Naive thymus-derived CD4-positive, alpha-beta T cell (primary cell): ENCODE results near the gene FBXO34. TPM values are rescaled to one million over a fixed set of nuclear protein-coding genes. Genes with fewer than 3 reads are reported as not detected.
"Not testable (repeated sequence)": the region's sequence is repeated elsewhere in the genome, so short reads cannot be mapped to it uniquely, and the experiment has no call there.

Source experiments
- ATAC-seq: fragments of 150-1000 bp; cut with Tn5 transposase; 2 replicates; pipeline ENCODE4 v1.10.0; 2021; ENCODE audit warnings: mild to moderate bottlenecking, moderate library complexity
- CTCF ChIA-PET: fragments of 350-600 bp; sonication (Branson Sonifier 250); formaldehyde crosslinking; loops from one replicate; lab custom pipeline; 2021; ENCODE audit warnings: antibody characterized with exemption; lab: Charles Lee
- POLR2A ChIA-PET: fragments of 350-600 bp; sonication (Branson Sonifier 250); formaldehyde crosslinking; loops from one replicate; lab custom pipeline; 2021; ENCODE audit warnings: antibody characterized with exemption, inconsistent platforms; lab: Charles Lee
- DNase-seq, 9 donors: peaks; one replicate each; pipeline versions ENCODE4 v3.0.0 to v3.0.0-alpha.2; 2020 to 2022; ENCODE audit warnings: mixed read lengths in 1 of 9
- H3K27ac ChIP-seq: one replicate; pipeline ENCODE4 v1.7.0; 2013; ENCODE audit warnings: mild to moderate bottlenecking, low read depth, low read length, moderate library complexity
- H3K27me3 ChIP-seq, 2 donors: one replicate each; pipeline ENCODE4 v1.7.0; 2013; ENCODE audit warnings: low read length in 2 of 2, mild to moderate bottlenecking in 2 of 2, moderate library complexity in 2 of 2; ENCODE audit not compliant: control insufficient read depth in 2 of 2, insufficient read depth in 2 of 2
- H3K36me3 ChIP-seq, 3 experiments: 1 replicate in 2 of 3; 2 replicates in 1 of 3; pipeline ENCODE4 v1.7.0; 2013; ENCODE audit warnings: low read length in 3 of 3, mild to moderate bottlenecking in 3 of 3, moderate library complexity in 1 of 3; ENCODE audit not compliant: insufficient read depth in 3 of 3, control insufficient read depth in 2 of 3
- H3K4me1 ChIP-seq, 2 donors: one replicate each; pipeline ENCODE4 v1.7.0; 2013; ENCODE audit warnings: low read length in 2 of 2, mild to moderate bottlenecking in 2 of 2, moderate library complexity in 1 of 2; ENCODE audit not compliant: control insufficient read depth in 2 of 2, insufficient read depth in 2 of 2
- H3K4me3 ChIP-seq: 2 replicates; pipeline ENCODE4 v1.7.0; 2013; ENCODE audit warnings: mild to moderate bottlenecking, low read length
- H3K9me3 ChIP-seq, 3 experiments: 1 replicate in 2 of 3; 2 replicates in 1 of 3; pipeline ENCODE4 v1.7.0; 2013; ENCODE audit warnings: low read length in 3 of 3; ENCODE audit not compliant: control insufficient read depth in 2 of 3
- H3K27ac Mint-ChIP-seq, 9 donors: one replicate each; pipeline ENCODE4 v1.8.0; 2020 to 2022; ENCODE audit warnings: mixed read lengths in 9 of 9, mild to moderate bottlenecking in 8 of 9, moderate library complexity in 5 of 9, inconsistent platforms in 2 of 9
- H3K27me3 Mint-ChIP-seq, 5 donors: one replicate each; pipeline ENCODE4 v1.8.0; 2021 to 2022; ENCODE audit warnings: mixed read lengths in 5 of 5, mild to moderate bottlenecking in 1 of 5
- H3K36me3 Mint-ChIP-seq, 5 donors: one replicate each; pipeline ENCODE4 v1.8.0; 2020 to 2022; ENCODE audit warnings: mixed read lengths in 5 of 5, mild to moderate bottlenecking in 3 of 5, inconsistent platforms in 1 of 5
- H3K4me1 Mint-ChIP-seq, 7 donors: one replicate each; pipeline ENCODE4 v1.8.0; 2020 to 2022; ENCODE audit warnings: mixed read lengths in 7 of 7, mild to moderate bottlenecking in 3 of 7, inconsistent platforms in 1 of 7
- H3K4me3 Mint-ChIP-seq, 10 donors: one replicate each; pipeline ENCODE4 v1.8.0; 2020 to 2022; ENCODE audit warnings: mild to moderate bottlenecking in 10 of 10, mixed read lengths in 10 of 10, moderate library complexity in 6 of 10, inconsistent platforms in 2 of 10
- H3K9me3 Mint-ChIP-seq, 11 donors: one replicate each; pipeline ENCODE4 v1.8.0; 2020 to 2022; ENCODE audit warnings: mixed read lengths in 11 of 11, mild to moderate bottlenecking in 4 of 11, inconsistent platforms in 1 of 11, moderate library complexity in 1 of 11
- intact Hi-C, 2 donors: fragments of 100-400 bp; cut with micrococcal nuclease; formaldehyde crosslinking; loops; one replicate each; pipeline ENCODE4 v1.15.1; 2023
- polyA plus RNA-seq, 2 donors: library from polyadenylated mRNA; unstranded; fragments of 300-500 nt; fragmentation: Illumina TruSeq; gene quantifications; one replicate each; pipeline ENCODE4 v1.2.3, GENCODE V29; 2021
- total RNA-seq, 6 experiments: library from RNA in 5 of 6; stranded (reverse) in 5 of 6; gene quantifications; 1 replicate in 5 of 6; 2 replicates in 1 of 6; pipeline ENCODE4 v1.2.3 and lab custom pipeline; 2021 to 2026

FBXO34 gene
- total and polyA plus RNA-seq, 7 experiments from 2014 or later, result 22.0 to 42.1 (median 25.8) TPM

- Mint-ChIP-seq H3K4me1 (peaks cover 39 to 89% (median 64%) of the 10 kb centered on the region in 7 donors), H3K27me3 (no peaks in the 10 kb centered on the region), H3K36me3 (peaks cover 0 to 7% (median 4%) of the 10 kb centered on the region in 5 donors), H3K9me3 (no peaks in the 10 kb centered on the region), H3K4me3 (peak overlapping the region in 1 of 10 donors; percentile 10), H3K27ac (peak overlapping the region in 3 of 9 donors; percentile 4 to 35 (median 11))
- ChIA-PET POLR2A (no interaction called here), CTCF (interaction anchor here (0.6 kb wide), 1 partner anchor 788 kb away, joined by 4 read pairs; no protein-coding TSS in a partner anchor)
- H3K27ac ChIP-seq, result no peak overlapping the region
- DNase-seq, result no peak
- H3K4me1 ChIP-seq, result peaks cover 44 to 46% of the 10 kb centered on the region in 2 donors
- no peaks in the 10 kb centered on the region for H3K27me3 ChIP-seq
- no peak for ATAC-seq
- no peaks in the 10 kb centered on the region for H3K9me3 ChIP-seq
- intact Hi-C loops, result no loop called here
- no peaks in the 10 kb centered on the region for H3K36me3 ChIP-seq
- no peak overlapping the region for H3K4me3 ChIP-seq
Measured at GRCh38 chr14:55340482-55340881, 69.3 kb downstream of the FBXO34 start.

- Mint-ChIP-seq H3K27ac (peak overlapping the region in 2 of 9 donors; percentile 21 to 56), H3K4me1 (peaks cover 42 to 88% (median 67%) of the 10 kb centered on the region in 7 donors)
- intact Hi-C loops, result no loop called here
Measured at GRCh38 chr14:55341781-55342180, 70.6 kb downstream of the FBXO34 start.

GRCh38 chr14:55344582-55345163 lies 73.5 kb downstream of the FBXO34 start:
- H3K9me3 Mint-ChIP-seq, intact Hi-C loops, H3K27me3 Mint-ChIP-seq, H3K27ac ChIP-seq, H3K27me3 ChIP-seq, H3K4me3 ChIP-seq, ATAC-seq, H3K36me3 Mint-ChIP-seq, DNase-seq, H3K36me3 ChIP-seq, CTCF ChIA-PET, H3K9me3 ChIP-seq, POLR2A ChIA-PET, H3K4me3 Mint-ChIP-seq: not testable (repeated sequence)
- H3K4me1 ChIP-seq, result peaks cover 12 to 16% of the 10 kb centered on the region in 2 donors
- H3K4me1 Mint-ChIP-seq, result peaks cover 44 to 83% (median 69%) of the 10 kb centered on the region in 7 donors
- peak overlapping the region in 2 of 9 donors; percentile 19 to 68 for H3K27ac Mint-ChIP-seq

More at GRCh38 chr14:55341781-55342180, 70.6 kb downstream of the FBXO34 start:
- no peaks in the 10 kb centered on the region for H3K9me3 Mint-ChIP-seq
- Histone ChIP-seq H3K4me3 (no peak overlapping the region), H3K27me3 (no peaks in the 10 kb centered on the region), H3K9me3 (no peaks in the 10 kb centered on the region), H3K4me1 (peaks cover 31 to 33% of the 10 kb centered on the region in 2 donors), H3K27ac (no peak overlapping the region), H3K36me3 (no peaks in the 10 kb centered on the region)
- ChIA-PET POLR2A (interaction anchor here (1.3 kb wide), 1 partner anchor 8 kb away, joined by 3 read pairs; no protein-coding TSS in a partner anchor), CTCF (interaction anchor here (2.1 kb wide), 1 partner anchor 12 kb away, joined by 6 read pairs; no protein-coding TSS in a partner anchor)
- H3K4me3 Mint-ChIP-seq, result no peak overlapping the region
- peaks cover 0 to 7% (median 4%) of the 10 kb centered on the region in 5 donors for H3K36me3 Mint-ChIP-seq
- DNase-seq (no peak), ATAC-seq (no peak)
- no peaks in the 10 kb centered on the region for H3K27me3 Mint-ChIP-seq

- Histone ChIP-seq H3K27me3 (no peaks in the 10 kb centered on the region), H3K36me3 (peaks cover 0 to 19% (median 0%) of the 10 kb centered on the region in 3 experiments), H3K4me1 (peaks cover 4 to 5% of the 10 kb centered on the region in 2 donors), H3K9me3 (no peaks in the 10 kb centered on the region), H3K4me3 (no peak overlapping the region), H3K27ac (no peak overlapping the region)
- Mint-ChIP-seq H3K27ac (peak overlapping the region in 3 of 9 donors; percentile 47 to 60 (median 49)), H3K27me3 (no peaks in the 10 kb centered on the region), H3K4me3 (no peak overlapping the region), H3K9me3 (no peaks in the 10 kb centered on the region), H3K36me3 (peaks cover 0 to 15% (median 11%) of the 10 kb centered on the region in 5 donors), H3K4me1 (peaks cover 28 to 60% (median 54%) of the 10 kb centered on the region in 7 donors)
- CTCF ChIA-PET, result interaction anchor here (0.9 to 1.4 kb wide), 3 partner anchors 8 to 573 kb away, joined by 3 to 5 read pairs (median 4); partner anchors contain the start of gene FBXO34
- POLR2A ChIA-PET, result interaction anchor here (0.6 kb wide), 1 partner anchor 16 kb away, joined by 3 read pairs; no protein-coding TSS in a partner anchor
- ATAC-seq (no peak), DNase-seq (no peak)
- intact Hi-C loops, result no loop called here
Measured at GRCh38 chr14:55347040-55347439, 75.8 kb downstream of the FBXO34 start.

GRCh38 chr14:55347748-55348147 lies 76.5 kb downstream of the FBXO34 start:
- ChIA-PET CTCF (no interaction called here), POLR2A (interaction anchor here (0.6 to 1.6 kb wide), 2 partner anchors 10 to 16 kb away, joined by 3 to 10 read pairs; no protein-coding TSS in a partner anchor)
- Mint-ChIP-seq H3K4me3 (no peak overlapping the region), H3K4me1 (peaks cover 23 to 57% (median 54%) of the 10 kb centered on the region in 7 donors), H3K36me3 (peaks cover 0 to 15% (median 11%) of the 10 kb centered on the region in 5 donors), H3K27me3 (no peaks in the 10 kb centered on the region), H3K27ac (peak overlapping the region in 6 of 9 donors; percentile 6 to 60 (median 31)), H3K9me3 (no peaks in the 10 kb centered on the region)
- H3K36me3 ChIP-seq, result peaks cover 0 to 23% (median 0%) of the 10 kb centered on the region in 3 experiments
- H3K27ac ChIP-seq, result no peak overlapping the region
- peaks cover 4 to 5% of the 10 kb centered on the region in 2 donors for H3K4me1 ChIP-seq
- ATAC-seq (no peak), DNase-seq (no peak)
- H3K9me3 ChIP-seq, result no peaks in the 10 kb centered on the region
- H3K4me3 ChIP-seq, result no peak overlapping the region
- no peaks in the 10 kb centered on the region for H3K27me3 ChIP-seq
- intact Hi-C loops, result loop anchor here in 1 of 2 donors (1.0 kb wide), 1 partner anchor 9 kb away; no protein-coding TSS in a partner anchor

GRCh38 chr14:55348766-55349453 lies 77.7 kb downstream of the FBXO34 start:
- Mint-ChIP-seq H3K27me3 (no peaks in the 10 kb centered on the region), H3K4me1 (peaks cover 26 to 59% (median 53%) of the 10 kb centered on the region in 7 donors), H3K9me3 (no peaks in the 10 kb centered on the region), H3K36me3 (peaks cover 0 to 15% (median 11%) of the 10 kb centered on the region in 5 donors), H3K27ac (peak overlapping the region in 5 of 9 donors; percentile 12 to 72 (median 63)), H3K4me3 (peak overlapping the region in 4 of 10 donors; percentile 6 to 32 (median 18))
- Histone ChIP-seq H3K4me1 (peaks cover 5 to 7% of the 10 kb centered on the region in 2 donors), H3K36me3 (peaks cover 0 to 23% (median 0%) of the 10 kb centered on the region in 3 experiments), H3K9me3 (no peaks in the 10 kb centered on the region), H3K27ac (no peak overlapping the region), H3K4me3 (no peak overlapping the region), H3K27me3 (no peaks in the 10 kb centered on the region)
- intact Hi-C loops, result loop anchor here in 1 of 2 donors (1.0 kb wide), 1 partner anchor 11 kb away; no protein-coding TSS in a partner anchor
- DNase-seq, result no peak
- ATAC-seq, result no peak
- ChIA-PET POLR2A (interaction anchor here (0.6 to 1.6 kb wide), 4 partner anchors 11 to 18 kb away, joined by 3 to 10 read pairs (median 3); no protein-coding TSS in a partner anchor), CTCF (no interaction called here)
